PFSK-1 (cell line): ENCODE results near the gene CARD18.

Source experiments
- POLR2AphosphoS5 ChIP-seq: IDR thresholded peaks from 2 replicates; pipeline ENCODE4 v1.6.1; 2012; ENCODE audit warnings: low read depth, mild to moderate bottlenecking, control low read depth, low read length, moderate library complexity
- REST ChIP-seq, 2 experiments: IDR thresholded peaks; 2 replicates each; pipeline versions ENCODE4 v1.6.1 to v1.8.0; 2011 to 2012; ENCODE audit warnings: low read depth in 2 of 2, low read length in 2 of 2, control low read depth in 1 of 2, inconsistent platforms in 1 of 2, mild to moderate bottlenecking in 1 of 2, moderate library complexity in 1 of 2; ENCODE audit not compliant: insufficient read depth in 1 of 2
- SIN3A ChIP-seq: IDR thresholded peaks from 2 replicates; pipeline ENCODE4 v1.6.1; 2012; ENCODE audit warnings: mild to moderate bottlenecking, low read length, moderate library complexity, borderline replicate concordance; ENCODE audit not compliant: insufficient read depth
- TAF1 ChIP-seq: IDR thresholded peaks from 2 replicates; pipeline ENCODE4 v1.6.1; 2012; ENCODE audit warnings: low read length, control low read depth, borderline replicate concordance; ENCODE audit not compliant: insufficient read depth

GRCh38 chr11:105104292-105104691 is 35.3 kb downstream of the CARD18 start:
- no peak for TF ChIP-seq POLR2AphosphoS5
- no peak for TF ChIP-seq TAF1
- TF ChIP-seq SIN3A, result no peak
- TF ChIP-seq REST (IDR thresholded peaks at IDR 0.05; ENCODE audit: insufficient read depth in 1 of 2, low read depth in 2 of 2, low read length in 2 of 2), result no peak
